Muscle layer of duodenum (tissue), 2 donors: ENCODE results near the gene AMBRA1.
"Not testable (repeated sequence)": the region's sequence is repeated elsewhere in the genome, so short reads cannot be mapped to it uniquely, and the experiment has no call there.

Experiments used
- H3K27ac ChIP-seq: one replicate; pipeline ENCODE4 v1.7.0; 2013; ENCODE audit warnings: mild to moderate bottlenecking, low read length
- H3K27me3 ChIP-seq: one replicate; pipeline ENCODE4 v1.7.0; 2013; ENCODE audit warnings: low read depth, mild to moderate bottlenecking, control low read depth, low read length
- H3K36me3 ChIP-seq, 2 donors: one replicate each; pipeline ENCODE4 v1.7.0; 2013; ENCODE audit warnings: low read length in 2 of 2, control low read depth in 1 of 2, mild to moderate bottlenecking in 1 of 2; ENCODE audit not compliant: insufficient read depth in 2 of 2, control insufficient read depth in 1 of 2
- H3K4me1 ChIP-seq, 2 donors: one replicate each; pipeline ENCODE4 v1.7.0; 2013; ENCODE audit warnings: low read length in 2 of 2, mild to moderate bottlenecking in 2 of 2, control low read depth in 1 of 2, moderate library complexity in 1 of 2; ENCODE audit not compliant: insufficient read depth in 2 of 2, control insufficient read depth in 1 of 2
- H3K4me3 ChIP-seq, 2 donors: one replicate each; pipeline ENCODE4 v1.7.0; 2013; ENCODE audit warnings: low read length in 2 of 2, low read depth in 1 of 2, mild to moderate bottlenecking in 1 of 2
- H3K9me3 ChIP-seq, 2 donors: one replicate each; pipeline ENCODE4 v1.7.0; 2013; ENCODE audit warnings: low read length in 2 of 2, control low read depth in 1 of 2, mild to moderate bottlenecking in 1 of 2; ENCODE audit not compliant: control insufficient read depth in 1 of 2
- donor health status: healthy.

AMBRA1 gene

DNA sequence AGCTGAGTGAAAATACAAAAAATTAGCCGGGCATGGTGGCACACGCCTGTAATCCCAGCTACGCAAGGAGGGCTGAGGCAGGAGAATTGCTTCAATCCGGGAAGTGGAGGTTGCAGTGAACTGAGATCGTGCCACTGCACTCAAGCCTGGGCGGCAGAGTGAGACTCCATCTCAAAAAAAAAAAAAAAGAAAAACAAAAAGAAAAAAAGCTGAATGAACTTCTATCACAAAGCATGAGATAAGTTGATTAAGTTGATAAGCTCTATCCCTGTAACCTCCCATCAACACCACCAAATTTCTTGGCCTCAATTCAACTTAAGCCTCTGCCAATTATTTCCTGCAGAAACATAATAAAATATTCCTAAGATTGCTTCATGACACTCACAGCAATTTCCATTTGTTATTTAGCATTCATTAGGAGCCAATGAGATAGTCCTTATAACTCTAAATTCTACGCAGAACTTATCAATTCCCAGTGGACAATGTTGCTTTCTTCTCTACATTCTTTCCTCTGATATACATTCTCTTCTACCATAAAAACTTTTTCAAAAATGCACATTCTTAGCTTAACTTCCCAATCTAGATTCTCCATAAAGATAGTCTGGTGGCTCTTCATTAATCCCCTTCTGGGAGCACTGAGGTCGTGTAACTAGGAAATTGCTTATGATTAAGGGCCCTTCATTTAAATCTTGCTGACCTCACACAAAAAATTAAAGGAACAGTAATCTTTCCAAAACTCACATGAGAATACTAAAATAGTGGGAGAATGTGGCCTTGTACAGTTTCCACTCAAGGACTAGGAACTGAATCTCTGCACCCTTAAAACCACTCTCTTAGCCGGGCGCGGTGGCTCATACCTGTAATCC is 2.9 kb downstream of the AMBRA1 start:
- H3K36me3 ChIP-seq = no peaks in the 10 kb centered on the region
- H3K9me3 ChIP-seq = no peaks in the 10 kb centered on the region
- H3K27ac ChIP-seq = no peak overlapping the region
- peaks cover 4 to 25% of the 10 kb centered on the region in 2 donors for H3K4me1 ChIP-seq
- H3K4me3 ChIP-seq = no peak overlapping the region
- H3K27me3 ChIP-seq = no peaks in the 10 kb centered on the region

DNA sequence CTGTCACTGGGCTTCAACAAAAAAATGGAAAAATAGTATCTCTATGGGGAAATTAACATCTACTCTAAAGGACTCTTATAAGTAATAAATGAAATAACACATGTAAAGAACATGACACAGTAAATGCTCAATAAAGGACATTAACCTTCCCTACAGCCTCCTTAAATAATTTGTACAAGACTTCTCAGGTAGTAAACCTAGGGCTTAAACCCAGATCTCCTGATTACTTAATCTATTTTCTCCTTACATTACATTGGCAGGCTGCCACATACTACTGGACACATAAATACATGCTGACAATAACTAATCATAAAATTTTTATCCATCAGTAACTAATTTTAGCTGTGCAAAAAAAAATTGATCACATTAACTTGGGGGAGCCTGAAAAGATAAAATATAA is 4.9 kb downstream of the AMBRA1 start:
- H3K27ac ChIP-seq = no peak overlapping the region

GRCh38 chr11:46588131-46588530 is 5.7 kb downstream of the AMBRA1 start:
- Histone ChIP-seq H3K9me3 (no peaks in the 10 kb centered on the region), H3K27me3 (no peaks in the 10 kb centered on the region), H3K4me1 (peaks cover 4 to 24% of the 10 kb centered on the region in 2 donors), H3K27ac (no peak overlapping the region), H3K36me3 (no peaks in the 10 kb centered on the region), H3K4me3 (no peak overlapping the region)

More for the DNA sequence above, 4.9 kb downstream of the AMBRA1 start:
- no peak overlapping the region for H3K4me3 ChIP-seq
- no peaks in the 10 kb centered on the region for H3K27me3 ChIP-seq
- H3K9me3 ChIP-seq = no peaks in the 10 kb centered on the region
- H3K4me1 ChIP-seq = peaks cover 4 to 25% of the 10 kb centered on the region in 2 donors
- no peaks in the 10 kb centered on the region for H3K36me3 ChIP-seq

DNA sequence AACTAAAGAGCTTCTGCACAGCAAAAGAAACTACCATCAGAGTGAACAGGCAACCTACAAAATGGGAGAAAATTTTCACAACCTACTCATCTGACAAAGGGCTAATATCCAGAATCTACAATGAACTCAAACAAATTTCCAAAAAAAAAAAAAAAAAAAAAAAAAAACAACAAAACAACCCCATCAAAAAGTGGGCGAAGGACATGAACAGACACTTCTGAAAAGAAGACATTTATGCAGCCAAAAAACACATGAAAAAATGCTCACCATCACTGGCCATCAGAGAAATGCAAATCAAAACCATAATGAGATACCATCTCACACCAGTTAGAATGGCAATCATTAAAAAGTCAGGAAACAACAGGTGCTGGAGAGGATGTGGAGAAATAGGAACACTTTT is 10.3 kb downstream of the AMBRA1 start:
- H3K9me3 ChIP-seq, H3K4me1 ChIP-seq, H3K36me3 ChIP-seq, H3K27me3 ChIP-seq, H3K27ac ChIP-seq, H3K4me3 ChIP-seq: not testable (repeated sequence)

- Histone ChIP-seq H3K27ac (no peak overlapping the region), H3K36me3 (no peaks in the 10 kb centered on the region), H3K9me3 (no peaks in the 10 kb centered on the region), H3K4me1 (peaks cover 0 to 5% of the 10 kb centered on the region in 2 donors), H3K4me3 (no peak overlapping the region), H3K27me3 (no peaks in the 10 kb centered on the region)
Measured at GRCh38 chr11:46582588-46582987, 11.2 kb downstream of the AMBRA1 start.

- H3K4me3 ChIP-seq = no peak overlapping the region
- H3K4me1 ChIP-seq = peaks cover 0 to 7% of the 10 kb centered on the region in 2 donors
- H3K9me3 ChIP-seq = no peaks in the 10 kb centered on the region
- no peaks in the 10 kb centered on the region for H3K36me3 ChIP-seq
- H3K27me3 ChIP-seq = no peaks in the 10 kb centered on the region
- no peak overlapping the region for H3K27ac ChIP-seq
Measured at GRCh38 chr11:46577058-46577457, 16.8 kb downstream of the AMBRA1 start.

DNA sequence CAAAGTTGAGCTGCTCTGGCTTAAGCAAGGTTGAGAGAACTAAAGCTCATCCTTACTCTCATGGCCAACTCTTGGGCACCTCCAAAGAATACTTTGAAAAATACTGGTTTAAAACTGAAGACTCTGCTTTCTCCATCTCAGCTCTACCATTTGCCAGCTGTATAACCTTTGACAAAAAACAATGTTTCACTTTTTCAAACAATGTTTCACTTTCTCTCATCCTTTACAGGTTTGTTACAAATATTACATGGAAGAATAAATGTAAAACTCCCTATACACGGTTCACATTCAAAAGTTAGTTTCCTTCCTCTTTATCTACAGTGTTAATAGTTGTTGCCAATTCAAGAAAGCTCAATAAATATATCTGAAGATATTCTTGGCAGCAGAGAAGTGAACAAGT is 19.2 kb downstream of the AMBRA1 start:
- Histone ChIP-seq H3K4me1 (peaks cover 0 to 20% of the 10 kb centered on the region in 2 donors), H3K9me3 (no peaks in the 10 kb centered on the region), H3K27me3 (no peaks in the 10 kb centered on the region), H3K36me3 (no peaks in the 10 kb centered on the region), H3K4me3 (no peak overlapping the region), H3K27ac (no peak overlapping the region)

- H3K27me3 ChIP-seq = no peaks in the 10 kb centered on the region
- H3K27ac ChIP-seq = no peak overlapping the region
- no peak overlapping the region for H3K4me3 ChIP-seq
- peaks cover 0 to 20% of the 10 kb centered on the region in 2 donors for H3K4me1 ChIP-seq
- H3K36me3 ChIP-seq = no peaks in the 10 kb centered on the region
- H3K9me3 ChIP-seq = no peaks in the 10 kb centered on the region
Measured at GRCh38 chr11:46570790-46571398, 22.9 kb downstream of the AMBRA1 start.

DNA sequence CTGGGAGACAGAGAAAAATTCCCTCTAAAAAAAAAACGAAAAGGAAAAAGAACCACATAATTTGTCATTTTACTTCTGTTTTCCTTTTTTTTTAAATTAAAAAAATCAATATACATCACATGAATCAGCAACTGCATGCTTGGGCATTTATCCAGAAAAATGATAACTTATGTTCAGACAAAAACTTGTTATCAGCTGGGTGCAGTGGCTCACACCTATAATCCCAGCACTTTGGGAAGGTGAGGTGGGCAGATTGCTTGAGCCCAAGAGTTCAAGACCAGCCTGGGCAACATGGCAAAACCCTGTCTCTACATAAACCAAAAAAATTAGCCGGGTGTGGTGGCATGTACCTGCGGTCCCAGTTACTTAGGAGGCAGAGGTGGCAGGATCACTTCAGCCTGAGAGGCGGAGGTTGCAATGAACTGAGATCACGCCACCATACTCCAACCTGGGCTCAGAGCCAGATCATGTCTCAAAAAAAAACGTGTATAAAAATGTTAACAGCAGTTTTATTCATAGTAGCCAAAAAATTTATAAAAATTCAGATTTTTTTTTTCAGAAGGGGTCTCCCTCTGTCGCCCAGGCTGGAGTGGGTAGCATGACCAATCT is 28.5 kb downstream of the AMBRA1 start:
- Histone ChIP-seq H3K4me1 (peaks cover 5 to 11% of the 10 kb centered on the region in 2 donors), H3K27ac (no peak overlapping the region), H3K9me3 (no peaks in the 10 kb centered on the region), H3K4me3 (no peak overlapping the region), H3K36me3 (no peaks in the 10 kb centered on the region), H3K27me3 (no peaks in the 10 kb centered on the region)

DNA sequence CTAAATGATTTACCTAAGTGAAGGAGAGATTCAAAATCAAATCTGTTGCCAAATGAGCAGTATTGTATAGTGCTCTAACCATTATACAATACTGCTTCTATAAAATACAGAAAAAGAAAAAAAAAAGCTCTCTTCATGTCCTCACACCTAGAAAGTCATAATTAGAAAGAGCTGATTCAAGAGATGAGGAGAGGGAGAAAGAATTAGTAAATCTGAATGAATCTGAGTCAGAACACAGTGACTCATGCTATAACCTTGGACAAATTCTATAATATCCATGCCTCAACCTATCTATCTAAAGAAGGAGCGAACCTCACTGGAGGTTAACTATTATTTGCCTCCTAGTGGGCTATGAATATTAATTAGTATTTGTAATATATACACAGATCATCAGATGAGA is 29.4 kb downstream of the AMBRA1 start:
- Histone ChIP-seq H3K36me3 (no peaks in the 10 kb centered on the region), H3K9me3 (no peaks in the 10 kb centered on the region), H3K4me3 (no peak overlapping the region), H3K4me1 (peaks cover 5 to 16% of the 10 kb centered on the region in 2 donors), H3K27ac (no peak overlapping the region), H3K27me3 (no peaks in the 10 kb centered on the region)

- H3K4me3 ChIP-seq = no peak overlapping the region
- no peaks in the 10 kb centered on the region for H3K36me3 ChIP-seq
- H3K4me1 ChIP-seq = peaks cover 5 to 21% of the 10 kb centered on the region in 2 donors
- no peaks in the 10 kb centered on the region for H3K27me3 ChIP-seq
- H3K27ac ChIP-seq = no peak overlapping the region
- H3K9me3 ChIP-seq = no peaks in the 10 kb centered on the region
Measured at GRCh38 chr11:46562527-46562926, 31.3 kb downstream of the AMBRA1 start.
